NCI-H1436 treated with DMSO at 0.1 percent for 48 hours (cell line): ENCODE results near the gene ZFYVE19.
A peak's percentile ranks its signal among the peaks of the same experiment; 100 is the strongest.

Source experiments
- DNase-seq: peaks from one replicate; lab custom pipeline; 2025; lab: John Stamatoyannopoulos, UW

Gene ZFYVE19

DNA sequence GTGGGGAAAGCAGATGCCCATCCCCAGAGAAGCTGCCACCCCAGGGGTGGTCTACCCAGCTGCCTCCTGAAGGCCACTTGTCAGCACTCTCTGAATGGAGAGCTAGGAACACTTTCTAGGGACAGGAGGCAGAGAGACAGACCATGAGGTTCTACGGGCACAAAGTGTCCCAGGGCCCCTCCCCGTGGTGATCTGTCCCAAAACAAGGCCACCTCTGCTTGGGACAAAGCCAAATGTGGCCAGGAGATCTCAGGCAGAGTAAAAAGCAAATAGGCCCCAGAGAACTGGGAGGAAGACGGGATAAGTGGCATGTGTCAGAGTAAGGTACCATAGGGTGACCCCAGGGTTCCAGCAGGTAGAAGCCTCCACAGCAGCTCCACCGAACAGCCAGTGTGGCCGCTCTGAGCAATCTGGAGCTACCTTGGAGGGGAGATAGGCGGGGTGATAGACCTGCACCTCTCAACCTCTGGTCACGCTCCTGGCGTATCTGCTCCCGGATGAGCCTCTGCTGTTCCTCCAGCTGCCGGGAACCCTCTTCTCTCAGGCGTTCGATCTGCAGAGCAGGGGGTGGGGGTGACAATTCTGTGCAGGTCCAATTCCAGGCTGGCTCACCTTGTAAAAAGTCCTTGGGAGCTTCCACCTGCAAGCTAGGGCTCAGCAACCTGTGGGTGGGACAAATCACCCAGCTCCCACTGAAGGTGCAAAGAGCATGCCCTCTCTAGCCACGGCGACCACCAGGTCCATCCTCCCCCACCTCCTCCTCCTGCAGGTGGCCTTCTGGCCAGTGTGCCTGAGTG lies 31.0 kb upstream of the ZFYVE19 start:
- no peak for DNase-seq

DNA sequence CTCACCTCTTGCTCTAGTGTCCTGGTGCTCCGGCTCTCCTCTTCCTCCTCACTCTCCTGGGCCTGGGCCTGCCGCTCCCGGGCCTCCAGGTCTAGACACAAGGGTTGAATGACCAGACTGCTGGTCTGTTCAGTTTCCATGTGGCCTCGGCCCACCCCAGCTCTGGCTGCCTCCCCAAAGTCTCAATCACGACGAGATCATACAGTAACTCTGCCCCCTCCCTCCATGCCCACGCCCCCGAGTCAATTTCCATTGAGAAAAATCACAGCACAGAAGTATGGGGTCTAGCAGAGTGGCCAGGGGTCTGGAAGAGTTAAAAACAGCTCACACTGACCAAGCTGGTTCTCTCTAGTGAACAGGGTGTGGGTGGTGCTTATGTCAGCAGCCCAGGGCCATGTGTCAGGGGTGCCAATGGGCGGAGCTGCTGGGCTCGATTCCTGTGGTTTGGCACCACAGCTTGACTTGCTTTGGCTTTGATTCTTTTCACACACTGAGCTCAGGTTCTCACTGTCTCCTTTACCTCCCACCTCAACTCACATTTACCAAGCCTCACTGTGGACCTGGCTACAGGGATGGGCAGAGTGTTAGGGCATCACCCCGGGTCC lies 30.2 kb upstream of the ZFYVE19 start:
- DNase-seq = no peak

DNA sequence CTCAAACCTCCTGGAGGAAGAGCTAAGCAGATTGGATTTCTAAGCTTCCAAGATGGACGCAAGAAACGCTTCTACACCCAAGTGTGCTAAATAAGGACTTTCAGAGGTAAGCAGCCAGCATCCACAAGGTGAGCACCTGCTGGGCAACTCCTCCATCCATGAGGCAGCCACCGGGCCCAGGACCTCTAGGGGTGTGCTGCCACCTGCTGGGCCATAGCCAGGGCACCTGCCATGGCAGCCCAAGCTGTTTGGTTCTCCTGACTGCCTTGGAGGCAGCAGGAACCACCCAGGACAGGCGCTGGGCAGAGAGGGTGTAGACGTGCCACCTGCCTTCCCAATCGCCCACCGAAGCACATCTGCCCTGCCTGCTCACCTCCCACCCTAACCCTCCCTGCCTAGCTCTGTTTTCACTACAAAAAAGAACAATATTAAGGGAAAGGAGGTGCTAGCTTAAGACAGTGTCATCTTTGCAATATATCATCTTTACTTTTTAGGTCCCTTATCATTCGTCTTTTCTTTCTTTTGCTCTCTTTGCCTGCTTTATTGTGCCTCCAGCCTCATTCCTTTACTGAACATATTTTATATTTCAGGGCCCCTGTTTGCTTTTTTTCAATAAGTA lies 24.2 kb upstream of the ZFYVE19 start:
- no peak for DNase-seq

DNA sequence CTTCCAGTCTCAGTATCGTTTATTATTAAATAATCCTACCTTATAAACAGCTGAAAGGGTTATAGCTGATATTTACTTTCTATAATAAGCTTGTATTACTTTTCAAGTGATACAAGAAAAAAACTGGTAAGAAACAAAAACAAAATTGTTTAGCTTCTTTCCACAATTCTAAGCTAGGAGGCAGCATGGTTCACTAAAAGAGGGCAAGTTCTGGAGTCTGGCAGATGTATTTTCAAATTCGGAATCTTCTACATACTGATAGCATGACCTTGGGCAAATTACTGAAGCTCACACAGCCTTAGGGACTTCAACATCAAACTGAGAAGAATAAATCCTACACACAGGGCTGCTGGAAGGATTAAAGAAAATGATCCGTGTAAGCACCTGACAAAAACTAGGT lies 21.7 kb upstream of the ZFYVE19 start:
- DNase-seq = no peak

DNA sequence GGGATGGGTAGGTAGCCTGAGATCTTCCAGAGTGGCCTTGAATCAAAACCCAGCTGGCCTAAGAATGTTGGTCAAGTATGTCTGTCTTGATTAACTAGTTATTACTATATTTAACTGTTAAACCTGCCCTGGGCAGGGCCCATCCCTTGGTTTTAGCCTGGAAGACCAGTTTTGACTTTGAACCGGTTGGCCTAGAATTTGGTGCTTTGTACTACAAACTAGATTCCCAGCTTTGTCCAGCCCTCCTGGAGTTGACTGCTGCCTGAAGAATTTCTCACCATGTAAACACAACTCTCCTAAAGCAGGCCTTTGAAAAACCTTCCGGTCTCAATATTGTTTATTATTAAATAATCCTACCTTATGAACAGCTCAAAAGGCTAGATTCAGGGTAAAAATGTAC lies 21.1 kb upstream of the ZFYVE19 start:
- DNase-seq = no peak

DNA sequence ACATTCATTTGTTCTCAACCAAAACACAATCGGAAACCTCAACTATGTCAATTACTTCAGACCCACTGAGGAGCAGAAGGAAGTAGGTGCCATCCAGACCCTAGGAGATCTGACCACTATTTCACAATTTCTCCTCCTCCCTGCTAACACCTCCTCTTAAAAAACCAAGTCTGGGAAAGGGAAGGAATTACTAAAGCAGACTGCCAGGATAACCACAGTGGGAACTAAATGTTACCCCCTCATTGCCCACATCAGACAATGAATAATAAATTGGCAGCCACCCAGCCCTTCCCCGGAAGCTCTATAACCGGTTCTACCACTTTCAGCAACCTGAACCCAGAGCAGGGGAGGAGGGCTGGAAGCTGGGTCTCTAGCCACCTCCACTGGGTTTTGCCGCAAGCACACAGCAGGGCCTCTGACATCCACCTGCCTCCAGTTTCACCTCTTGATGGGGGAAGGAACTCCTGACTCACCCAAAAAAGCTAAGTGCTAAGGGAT lies 19.5 kb upstream of the ZFYVE19 start:
- peak; percentile 55 for DNase-seq

DNA sequence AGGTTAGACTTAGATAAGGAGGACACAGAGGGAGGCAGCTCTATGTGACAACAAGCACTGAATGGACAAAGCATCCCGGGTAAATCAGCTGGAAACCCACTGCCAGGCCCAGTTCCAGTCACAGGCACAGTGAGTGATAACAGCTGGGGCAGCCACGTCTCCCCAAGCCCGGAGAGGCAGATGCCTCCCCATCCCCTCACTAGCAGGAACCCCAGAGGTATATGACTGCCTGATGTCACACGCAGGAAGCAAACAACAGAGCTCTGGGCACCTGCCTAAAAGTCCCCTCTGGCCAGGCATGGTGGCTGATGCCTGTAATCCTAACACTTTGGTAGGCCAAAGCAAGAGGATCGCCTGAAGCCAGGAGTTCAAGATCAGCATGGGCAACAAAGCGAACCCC lies 18.9 kb upstream of the ZFYVE19 start:
- no peak for DNase-seq

DNA sequence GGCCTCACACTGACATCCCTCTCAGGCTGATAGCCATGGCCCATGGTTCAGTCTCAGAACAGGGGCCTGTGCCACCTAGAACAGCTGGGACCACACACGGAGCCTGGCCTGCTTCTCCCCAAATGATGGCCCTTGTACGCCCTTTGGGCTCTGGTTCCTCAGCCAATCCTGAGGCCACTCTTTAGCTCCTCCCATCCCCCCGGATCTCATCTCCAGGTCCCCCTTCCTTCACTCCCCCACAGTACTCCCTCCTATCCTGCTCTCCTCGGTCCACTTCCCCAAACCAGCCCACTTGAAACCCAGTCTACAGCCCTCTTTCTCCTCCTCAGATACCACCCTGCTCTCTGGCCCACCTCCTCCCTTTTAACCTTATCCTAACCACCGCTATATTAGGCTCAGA lies 17.8 kb upstream of the ZFYVE19 start:
- no peak for DNase-seq

DNA sequence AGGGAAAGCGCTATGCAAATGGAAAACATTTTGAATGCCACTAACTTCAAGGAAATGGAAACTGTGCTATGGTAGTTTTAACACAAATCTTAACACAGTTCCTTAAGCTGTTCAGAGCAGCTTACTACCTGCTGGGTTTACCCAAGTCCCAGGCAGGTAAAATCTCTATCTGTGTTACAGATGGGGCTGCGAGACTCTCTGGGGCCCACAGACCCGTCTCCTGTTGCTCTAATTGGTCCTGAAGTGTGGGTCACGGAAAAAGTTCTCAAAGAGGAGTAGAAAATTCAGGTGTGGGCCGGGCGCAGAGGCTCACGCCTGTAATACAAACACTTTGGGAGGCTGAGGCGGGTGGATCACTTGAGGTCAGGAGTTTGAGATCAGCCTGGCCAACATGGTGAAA lies 16.9 kb upstream of the ZFYVE19 start:
- DNase-seq = no peak

DNA sequence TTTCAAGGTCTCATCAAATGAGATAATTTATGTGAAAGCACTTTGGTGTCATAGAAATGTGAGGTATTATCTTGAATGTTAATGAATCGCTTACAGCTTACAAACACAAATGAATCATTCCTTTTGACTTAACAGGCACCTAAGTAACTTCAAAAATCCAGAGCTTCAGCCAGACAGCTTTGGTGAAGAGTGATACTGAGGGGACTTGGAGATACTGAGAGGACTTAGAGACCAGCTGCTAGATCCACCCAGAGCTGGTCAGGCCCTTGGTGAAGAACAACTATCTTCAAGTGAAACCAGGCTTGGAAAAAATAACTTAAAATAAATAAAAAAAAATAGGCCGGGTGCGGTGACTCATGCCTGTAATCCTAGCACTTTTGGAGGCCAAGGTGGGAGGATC lies 16.2 kb upstream of the ZFYVE19 start:
- no peak for DNase-seq

DNA sequence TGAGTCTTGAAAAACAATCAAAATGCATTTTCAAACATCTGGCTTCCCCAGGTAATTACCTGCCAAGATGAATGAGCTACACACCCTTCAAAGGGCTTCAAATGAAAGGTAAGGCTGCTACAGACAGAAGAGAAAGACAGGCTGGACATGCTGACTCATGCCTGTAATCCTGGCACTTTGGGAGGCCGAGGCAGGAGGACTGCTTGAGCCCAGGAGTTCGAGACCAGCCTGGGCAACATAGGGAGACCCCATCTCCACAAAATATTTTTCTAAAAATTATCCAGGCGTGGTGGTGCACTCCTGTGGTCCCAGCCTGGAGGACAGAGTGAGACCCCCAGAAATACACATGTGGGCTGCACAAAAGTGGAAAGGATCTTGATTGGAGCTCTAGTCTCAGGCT lies 14.5 kb upstream of the ZFYVE19 start:
- no peak for DNase-seq

DNA sequence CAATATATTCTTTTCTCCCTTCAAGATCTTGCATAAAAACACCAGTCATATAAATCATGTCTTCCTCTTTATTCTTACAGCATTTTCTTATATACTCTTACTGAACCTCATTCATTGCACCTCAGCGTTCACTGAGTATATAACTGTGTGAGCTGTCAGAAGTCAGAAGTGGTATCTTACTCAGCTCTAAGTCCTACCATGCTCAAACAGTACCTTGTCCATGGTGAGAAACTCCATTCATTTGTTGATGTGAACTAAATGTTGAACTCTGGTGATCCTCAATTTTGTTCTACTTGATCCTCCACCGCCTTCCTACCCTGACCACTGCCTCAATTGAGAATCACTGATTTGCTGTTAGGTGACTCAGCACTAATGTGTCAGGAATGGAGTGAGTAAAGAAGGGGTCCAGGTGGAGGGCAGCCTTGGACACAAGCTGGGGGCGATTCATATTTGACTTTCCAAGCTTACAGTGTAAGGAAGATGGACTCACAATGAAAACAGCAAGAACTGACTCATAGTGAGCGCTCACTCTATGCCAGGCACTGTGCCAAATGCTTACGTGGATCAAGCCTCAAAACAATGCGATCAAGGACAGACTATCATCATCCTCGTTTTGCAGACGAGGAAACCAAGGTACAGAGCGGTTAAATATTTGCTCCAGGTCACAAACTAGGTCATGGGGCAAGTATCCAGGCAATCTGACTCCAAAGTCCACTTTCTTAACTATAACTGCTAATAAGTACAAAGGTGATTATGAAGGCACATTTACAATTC lies 13.5 kb upstream of the ZFYVE19 start:
- no peak for DNase-seq

DNA sequence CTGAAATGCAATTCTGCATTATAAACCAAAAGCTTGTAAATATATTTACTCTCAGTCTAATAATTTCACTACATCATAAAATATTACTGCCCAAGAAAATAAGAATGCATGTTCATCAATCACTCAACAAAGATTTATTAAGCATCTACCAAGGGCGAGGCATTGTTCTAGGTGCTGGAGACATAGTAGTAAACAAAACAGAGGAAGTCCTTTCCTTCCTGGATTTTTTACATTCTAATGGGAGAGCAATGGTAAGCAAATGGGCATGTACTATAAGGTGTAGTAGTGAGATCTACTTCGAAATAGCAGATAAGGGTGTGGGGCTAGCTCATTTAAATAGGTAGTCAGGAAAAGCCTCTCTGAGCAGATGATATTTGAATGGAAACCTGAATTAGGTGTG lies 10.8 kb upstream of the ZFYVE19 start:
- DNase-seq = no peak

DNA sequence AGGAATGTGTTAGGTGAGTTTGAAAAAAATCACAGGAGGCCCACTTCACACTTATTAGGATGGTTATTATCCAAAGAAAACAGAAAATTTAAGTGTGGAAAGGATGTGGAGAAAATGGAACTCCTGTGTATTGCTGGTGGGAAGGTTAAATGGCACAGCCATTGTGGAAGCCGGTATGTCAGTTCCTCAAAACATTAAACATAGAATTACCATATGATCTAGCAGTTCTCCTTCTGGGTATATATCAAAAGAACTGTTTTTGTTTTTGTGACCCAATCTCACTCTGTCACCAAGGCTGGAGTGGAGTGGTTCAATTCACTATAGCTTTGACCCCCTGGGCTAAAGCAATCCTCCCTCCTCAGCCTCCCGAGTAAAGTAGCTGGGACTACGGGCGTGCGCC lies 10.4 kb upstream of the ZFYVE19 start:
- DNase-seq = no peak

DNA sequence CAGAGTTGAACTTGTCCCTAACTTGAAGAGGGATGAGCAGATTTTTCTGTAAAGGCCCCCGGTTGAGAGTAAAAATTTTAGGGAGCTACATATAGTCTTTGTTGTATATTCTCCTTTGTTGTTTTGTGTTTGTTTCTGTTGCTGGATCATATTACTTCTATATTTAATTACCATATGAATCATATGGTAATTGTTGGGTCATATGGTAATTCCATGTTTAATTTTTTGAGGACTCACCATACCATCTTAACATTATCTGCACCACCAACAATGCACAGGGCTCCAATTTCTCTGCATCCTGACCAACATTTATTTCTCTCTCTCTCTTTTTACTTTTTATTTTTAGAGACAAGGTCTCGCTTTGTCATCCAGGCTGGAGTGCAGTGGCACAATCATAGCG lies 7.4 kb upstream of the ZFYVE19 start:
- no peak for DNase-seq

DNA sequence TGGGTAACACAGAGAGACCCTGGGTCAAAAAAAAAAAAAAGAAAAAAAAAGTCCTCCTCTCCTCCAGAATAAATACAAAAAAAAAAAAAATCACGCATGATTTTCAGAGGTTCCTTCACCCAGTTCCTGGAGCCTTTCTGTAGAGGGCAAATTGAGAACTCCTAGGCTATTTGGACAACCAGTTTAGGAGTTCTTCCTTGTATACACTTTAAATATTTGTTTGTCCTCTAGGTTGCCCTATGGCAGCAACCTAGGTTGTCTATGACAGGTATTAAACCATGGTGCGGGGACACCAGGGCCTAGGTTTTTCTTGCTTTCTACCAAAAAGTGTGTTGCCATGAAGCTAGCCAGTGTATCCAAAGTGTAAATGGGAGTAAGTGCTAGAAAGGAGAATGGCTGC lies 3.8 kb upstream of the ZFYVE19 start:
- DNase-seq = no peak

DNA sequence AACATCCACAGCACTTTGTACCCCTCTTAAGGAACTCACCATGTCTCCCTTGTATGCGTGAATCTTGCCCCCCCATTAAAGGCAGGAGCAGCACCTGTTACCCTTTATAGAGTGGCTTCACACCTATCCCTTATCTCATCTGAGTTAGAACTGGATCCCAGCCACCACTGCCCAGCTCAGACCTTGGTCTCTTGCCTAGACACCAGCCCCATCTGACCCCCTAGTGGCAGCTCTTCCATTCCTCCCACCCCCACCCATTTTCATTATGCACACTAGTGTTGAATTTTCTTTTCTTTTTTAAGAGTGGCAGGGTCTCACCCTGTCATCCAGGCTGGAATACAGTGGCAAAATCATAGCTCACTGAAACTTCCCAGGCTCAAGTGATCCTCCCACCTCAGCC lies 3.2 kb upstream of the ZFYVE19 start:
- no peak for DNase-seq

DNA sequence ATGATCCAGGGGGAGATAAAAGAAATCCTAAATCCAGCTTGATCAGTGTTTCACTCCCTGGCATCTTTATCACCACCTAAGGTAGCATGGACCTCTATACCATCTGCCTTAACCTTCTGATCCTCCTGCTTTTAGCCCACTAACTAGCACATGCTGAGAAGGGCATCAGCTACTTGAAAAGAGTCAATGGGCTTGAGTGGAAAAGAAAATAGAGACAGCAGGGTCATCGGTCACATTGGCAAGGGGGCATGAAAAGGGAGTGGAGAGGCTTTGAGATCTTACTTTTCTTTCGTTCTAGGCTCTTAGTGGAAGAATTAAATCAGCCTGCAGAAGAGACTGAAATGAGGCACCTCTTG lies 239 bp upstream of the ZFYVE19 start:
- DNase-seq = no peak

DNA sequence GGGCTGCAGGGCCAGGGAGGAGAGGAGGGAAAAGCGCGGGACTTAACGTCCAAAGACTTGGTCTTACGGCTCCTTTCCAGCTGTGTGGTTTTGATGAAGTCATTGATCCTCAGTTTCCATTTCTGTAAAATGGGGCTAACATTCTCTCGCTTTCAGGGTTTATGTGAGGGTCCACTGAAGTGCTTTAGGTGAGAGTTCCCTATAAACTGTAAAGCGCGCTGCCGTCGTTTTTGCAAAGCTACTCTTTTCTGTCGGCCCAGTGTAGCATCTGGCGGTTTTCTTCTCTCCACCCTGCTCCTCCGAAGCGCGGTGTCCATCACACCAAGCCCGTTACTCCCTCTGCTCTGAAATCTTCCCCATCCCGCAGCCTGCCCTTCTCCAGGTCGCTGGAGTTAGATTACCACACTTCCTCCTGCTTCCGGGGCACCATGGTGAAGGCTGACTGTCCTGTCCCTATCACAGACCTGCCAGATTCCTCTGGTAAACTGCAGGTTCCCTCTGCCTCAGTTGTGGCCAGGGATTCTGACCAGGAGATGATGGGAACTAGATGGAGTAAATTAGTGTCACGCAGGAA lies 1.1 kb downstream of the ZFYVE19 start:
- DNase-seq = no peak

DNA sequence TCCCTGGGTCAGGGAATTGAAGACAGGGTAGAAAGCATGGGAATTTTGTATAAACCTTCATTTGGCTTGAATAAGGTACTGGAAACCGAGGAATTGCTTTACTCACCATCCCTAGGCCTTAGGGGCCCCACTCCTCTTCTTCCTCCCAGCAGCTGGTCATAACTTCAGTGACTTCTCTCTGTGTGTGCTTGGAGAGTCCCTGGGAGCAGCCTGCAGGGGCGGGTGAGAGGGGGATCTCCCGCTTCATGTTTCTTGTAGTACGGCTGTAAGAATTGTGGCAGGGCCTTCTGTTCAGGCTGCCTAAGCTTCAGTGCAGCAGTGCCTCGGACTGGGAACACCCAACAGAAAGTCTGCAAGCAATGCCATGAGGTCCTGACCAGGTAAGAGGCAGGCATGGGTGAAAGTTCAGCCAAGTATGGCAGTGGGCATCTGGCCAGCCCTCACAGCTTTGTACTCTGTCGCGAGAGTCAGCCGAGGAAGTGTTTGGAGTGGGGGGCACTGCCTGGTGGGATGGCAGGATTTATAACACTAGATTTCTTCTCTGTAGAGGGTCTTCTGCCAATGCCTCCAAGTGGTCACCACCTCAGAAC lies 2.1 kb downstream of the ZFYVE19 start:
- no peak for DNase-seq

DNA sequence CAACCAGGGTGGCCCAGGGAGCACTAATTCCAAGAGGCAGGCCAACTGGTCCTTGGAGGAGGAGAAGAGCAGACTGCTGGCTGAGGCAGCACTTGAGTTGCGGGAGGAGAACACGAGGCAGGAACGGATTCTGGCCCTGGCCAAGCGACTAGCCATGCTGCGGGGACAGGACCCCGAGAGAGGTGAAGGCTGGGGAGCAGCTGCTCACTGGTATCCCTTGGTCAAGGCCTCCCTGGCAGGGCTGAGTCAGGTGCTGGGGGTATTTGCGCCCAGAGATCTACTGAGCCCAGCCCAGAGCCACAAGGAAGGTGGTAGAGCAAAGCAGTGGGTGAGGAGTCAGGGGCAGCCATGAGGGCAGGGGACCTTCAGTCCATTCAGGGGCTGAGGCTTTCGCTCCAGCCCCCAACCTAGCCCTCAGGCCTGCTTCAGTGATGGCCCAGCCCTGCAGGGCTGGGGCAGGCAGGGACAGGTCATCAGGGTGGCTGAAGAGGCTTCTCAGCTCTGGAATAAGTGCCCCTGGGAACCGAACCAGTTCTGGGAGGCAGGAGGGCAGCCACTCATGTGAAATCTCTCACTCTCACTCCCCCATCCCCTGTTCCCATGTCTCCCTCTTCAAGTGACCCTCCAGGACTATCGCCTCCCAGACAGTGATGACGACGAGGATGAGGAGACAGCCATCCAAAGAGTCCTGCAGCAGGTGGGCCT lies 6.0 kb downstream of the ZFYVE19 start:
- no peak for DNase-seq
